ENCODE measurements around the gene PIP5KL1. TPM values are rescaled to one million over a fixed set of nuclear protein-coding genes. Genes with fewer than 3 reads are reported as not detected.
A peak's percentile ranks its signal among the peaks of the same experiment; 100 is the strongest.

Gene PIP5KL1
- total RNA-seq, 1 donor from 2014 or later = 3.4 TPM

- Mint-ChIP-seq H3K27me3 (ENCODE audit: low read depth) (no peaks in the 10 kb centered on the region), H3K4me3 (no peak overlapping the region), H3K36me3 (ENCODE audit: low read depth) (no peaks in the 10 kb centered on the region), H3K27ac (ENCODE audit: unreplicated experiment) (no peak overlapping the region), H3K4me1 (peaks cover 15% of the 10 kb centered on the region), H3K9me3 (no peaks in the 10 kb centered on the region)
- DNase-seq (ENCODE audit: low read depth, low spot score) = no peak
- TF ChIP-seq CTCF (conservative IDR thresholded peaks at IDR 0.05) = no peak
Measured at GRCh38 chr9:127905004-127905728, 25.4 kb downstream of the PIP5KL1 start.

GRCh38 chr9:127904561-127905003 is 26.0 kb downstream of the PIP5KL1 start:
- H3K4me3 Mint-ChIP-seq = peak overlapping the region; percentile 83
- no peak overlapping the region for H3K27ac Mint-ChIP-seq (ENCODE audit: unreplicated experiment)

GRCh38 chr9:127903557-127904475 is 26.8 kb downstream of the PIP5KL1 start:
- TF ChIP-seq CTCF (conservative IDR thresholded peaks at IDR 0.05) = no peak
- peak overlapping the region; percentile 83 for H3K4me3 Mint-ChIP-seq
- H3K27ac Mint-ChIP-seq (ENCODE audit: unreplicated experiment) = peak overlapping the region; percentile 38
- H3K27me3 Mint-ChIP-seq (ENCODE audit: low read depth) = no peaks in the 10 kb centered on the region
- H3K4me1 Mint-ChIP-seq = peaks cover 15% of the 10 kb centered on the region
- no peaks in the 10 kb centered on the region for H3K36me3 Mint-ChIP-seq (ENCODE audit: low read depth)
- peak; percentile 46 for DNase-seq (ENCODE audit: low read depth, low spot score)
- H3K9me3 Mint-ChIP-seq = no peaks in the 10 kb centered on the region

More at GRCh38 chr9:127904561-127905003, 26.0 kb downstream of the PIP5KL1 start:
- TF ChIP-seq CTCF (conservative IDR thresholded peaks at IDR 0.05) = no peak
- peaks cover 15% of the 10 kb centered on the region for H3K4me1 Mint-ChIP-seq
- no peaks in the 10 kb centered on the region for H3K27me3 Mint-ChIP-seq (ENCODE audit: low read depth)
- H3K9me3 Mint-ChIP-seq = no peaks in the 10 kb centered on the region
- no peak for DNase-seq (ENCODE audit: low read depth, low spot score)
- H3K36me3 Mint-ChIP-seq (ENCODE audit: low read depth) = no peaks in the 10 kb centered on the region

- peak within 1 kb of the TSS; percentile 91 for H3K4me3 Mint-ChIP-seq
- peak; percentile 68 for DNase-seq (ENCODE audit: low read depth, low spot score)
- H3K9me3 Mint-ChIP-seq = no peaks in the 10 kb centered on the region
- H3K27ac Mint-ChIP-seq (ENCODE audit: unreplicated experiment) = peak within 1 kb of the TSS; percentile 88
- peaks cover 32% of the 10 kb centered on the region for H3K4me1 Mint-ChIP-seq
- peaks cover 19% of the 10 kb centered on the region for H3K36me3 Mint-ChIP-seq (ENCODE audit: low read depth)
- no peak for TF ChIP-seq CTCF (conservative IDR thresholded peaks at IDR 0.05)
- no peaks in the 10 kb centered on the region for H3K27me3 Mint-ChIP-seq (ENCODE audit: low read depth)
Measured at GRCh38 chr9:127899128-127899943, 31.2 kb downstream of the PIP5KL1 start, which contains the start of gene ST6GALNAC6. ST6GALNAC6 (minus strand) TSS chr9:127899603; CDS start chr9:127897981, 1,622 bp downstream.
